Embryonic facial prominence (tissue), 1 donor: ENCODE data around the gene MYOF.
"Not testable (repeated sequence)": the region's sequence is repeated elsewhere in the genome, so short reads cannot be mapped to it uniquely, and the experiment has no call there.

ENCODE experiments used
- DNase-seq: peaks from one replicate; pipeline ENCODE4 v3.0.0-alpha.2; 2016; ENCODE audit errors: extremely low spot score

MYOF gene

DNA sequence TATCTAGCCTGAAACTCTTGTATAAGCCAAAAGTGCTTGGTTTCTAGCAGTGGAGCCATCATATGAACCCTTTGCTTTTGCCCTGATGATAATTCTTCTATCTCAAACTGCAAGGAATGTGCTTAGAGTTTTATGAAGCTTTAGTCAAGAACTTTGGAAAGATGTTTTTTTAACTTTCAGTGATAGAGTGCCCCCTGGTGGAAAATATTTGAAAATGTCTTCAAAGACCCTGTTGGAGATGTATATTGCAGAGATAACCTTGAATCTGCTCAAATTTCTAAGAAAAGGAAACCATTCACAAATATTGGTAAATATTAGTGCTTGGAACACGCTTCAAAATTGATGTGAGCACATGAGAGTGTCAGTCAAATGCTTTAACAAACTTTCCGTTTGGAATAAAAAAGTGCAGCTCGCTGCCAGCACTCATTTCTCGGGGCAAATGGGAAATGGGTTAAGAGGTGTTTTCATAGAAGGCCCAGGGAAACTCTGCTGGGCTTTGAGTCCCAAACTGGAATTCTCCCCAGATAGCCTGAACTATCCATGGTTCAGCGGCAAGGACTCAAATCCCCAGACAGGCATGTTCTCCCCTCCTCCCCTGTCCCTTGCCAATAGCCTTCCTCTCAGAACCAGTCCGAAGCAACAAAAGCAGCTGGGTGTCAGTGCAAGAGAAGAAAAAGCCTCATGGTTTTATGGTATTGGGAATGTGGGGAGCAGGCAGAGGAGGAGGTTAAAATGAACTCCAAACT is 129.3 kb downstream of the MYOF start:
- no peak for DNase-seq

DNA sequence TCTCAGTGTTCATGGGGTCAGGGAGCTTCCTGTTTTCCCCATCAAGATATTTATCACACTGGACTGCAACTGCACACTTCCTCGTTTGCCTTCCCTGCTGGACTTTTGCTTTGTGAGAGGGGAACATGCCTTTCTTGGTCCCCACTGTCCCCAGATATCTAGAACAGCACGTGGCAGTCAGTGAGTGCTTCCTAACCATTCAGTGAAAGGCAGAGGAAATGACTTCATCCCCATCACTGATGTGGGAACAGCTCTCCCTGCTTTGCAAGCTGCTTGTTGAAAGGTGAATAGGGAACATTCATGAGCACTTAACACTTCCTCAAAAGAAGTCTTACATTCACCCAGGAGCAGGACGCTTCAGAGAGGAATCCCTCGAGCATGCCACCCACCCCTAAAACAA is 135.4 kb downstream of the MYOF start:
- DNase-seq: no peak

- DNase-seq: no peak
Measured at GRCh38 chr10:93346108-93346507, 136.0 kb downstream of the MYOF start.

GRCh38 chr10:93344691-93345090 is 137.4 kb downstream of the MYOF start:
- no peak for DNase-seq

GRCh38 chr10:93342921-93343320 is 139.2 kb downstream of the MYOF start:
- no peak for DNase-seq

DNA sequence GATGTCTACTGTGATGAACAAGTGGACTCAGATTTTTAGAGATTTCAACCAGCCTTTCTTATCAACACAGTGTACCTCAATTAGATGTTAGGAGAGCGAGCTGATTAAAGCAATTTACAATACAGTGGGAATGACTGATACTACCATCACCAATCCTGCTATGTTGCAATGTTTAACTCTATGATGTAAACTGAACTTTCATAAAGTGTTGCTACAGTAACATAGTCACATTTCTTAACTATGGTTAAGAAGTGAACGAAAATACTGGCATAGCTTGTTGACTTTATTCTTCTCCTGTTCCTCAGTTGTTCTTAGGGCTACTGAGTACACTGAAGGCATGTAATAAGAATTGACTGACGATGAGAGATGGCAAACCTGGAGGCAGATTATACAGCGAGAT is 139.8 kb downstream of the MYOF start:
- DNase-seq: no peak

DNA sequence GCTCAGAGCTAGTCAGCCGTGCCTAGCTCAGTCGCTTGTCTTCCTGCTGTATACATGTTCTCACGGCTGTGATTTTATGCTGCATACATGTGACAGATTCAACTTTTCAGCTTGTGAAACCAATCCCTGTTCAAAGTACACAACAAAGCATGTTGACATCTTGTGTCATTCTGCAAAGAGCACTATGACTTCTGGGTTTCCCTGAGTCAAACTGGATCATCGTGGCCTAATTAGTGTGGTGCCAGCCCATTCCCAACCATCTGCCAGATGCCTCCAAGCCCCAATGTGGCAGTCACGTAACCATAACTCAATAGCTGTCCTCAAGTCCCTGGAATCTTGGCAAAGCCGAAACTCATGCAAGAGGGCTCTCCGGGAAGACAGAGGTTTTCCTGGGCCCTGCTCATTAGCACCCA is 144.8 kb downstream of the MYOF start:
- no peak for DNase-seq

- no peak for DNase-seq
Measured at GRCh38 chr10:93336678-93337077, 145.5 kb downstream of the MYOF start.

DNA sequence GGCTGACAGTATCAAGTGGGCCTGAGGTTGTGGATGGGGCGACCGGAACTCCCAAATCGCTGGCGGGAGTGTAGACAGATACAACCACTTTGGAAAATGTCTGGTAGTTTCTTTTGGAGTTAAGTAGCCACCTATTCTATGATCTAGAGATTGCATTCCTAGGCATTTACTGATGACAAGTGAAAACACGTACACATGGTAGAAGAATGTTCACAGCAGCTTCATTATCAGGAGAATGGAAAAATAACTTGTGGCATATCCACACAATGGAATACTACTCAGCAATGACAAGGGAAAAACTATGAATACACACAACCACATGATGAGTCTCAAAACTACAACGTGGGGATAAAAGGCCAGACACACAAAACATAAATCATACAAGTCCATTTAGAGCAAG is 146.0 kb downstream of the MYOF start:
- no peak for DNase-seq

DNA sequence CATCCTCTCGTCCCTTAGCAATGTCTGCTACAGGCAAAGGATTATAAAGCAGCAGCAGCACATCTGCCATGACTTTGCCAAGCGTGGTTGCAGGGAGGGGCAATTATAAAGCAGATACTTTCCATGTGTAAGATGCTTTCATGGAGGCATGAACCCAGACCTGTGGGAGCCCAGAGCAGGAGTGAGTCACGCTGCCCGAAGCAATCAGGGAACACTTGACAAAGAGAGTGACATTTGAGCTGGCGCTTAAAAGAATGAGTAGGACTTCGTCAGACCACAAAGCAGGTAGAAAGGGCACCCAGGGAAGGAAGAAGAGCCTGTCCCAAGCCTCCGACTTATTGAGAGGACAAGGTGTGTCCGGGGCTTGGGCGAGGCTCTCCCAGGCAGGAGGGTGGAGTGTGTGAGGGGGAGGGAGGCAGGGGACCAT is 147.2 kb downstream of the MYOF start:
- DNase-seq: no peak

GRCh38 chr10:93334181-93334580 is 148.0 kb downstream of the MYOF start:
- no peak for DNase-seq

DNA sequence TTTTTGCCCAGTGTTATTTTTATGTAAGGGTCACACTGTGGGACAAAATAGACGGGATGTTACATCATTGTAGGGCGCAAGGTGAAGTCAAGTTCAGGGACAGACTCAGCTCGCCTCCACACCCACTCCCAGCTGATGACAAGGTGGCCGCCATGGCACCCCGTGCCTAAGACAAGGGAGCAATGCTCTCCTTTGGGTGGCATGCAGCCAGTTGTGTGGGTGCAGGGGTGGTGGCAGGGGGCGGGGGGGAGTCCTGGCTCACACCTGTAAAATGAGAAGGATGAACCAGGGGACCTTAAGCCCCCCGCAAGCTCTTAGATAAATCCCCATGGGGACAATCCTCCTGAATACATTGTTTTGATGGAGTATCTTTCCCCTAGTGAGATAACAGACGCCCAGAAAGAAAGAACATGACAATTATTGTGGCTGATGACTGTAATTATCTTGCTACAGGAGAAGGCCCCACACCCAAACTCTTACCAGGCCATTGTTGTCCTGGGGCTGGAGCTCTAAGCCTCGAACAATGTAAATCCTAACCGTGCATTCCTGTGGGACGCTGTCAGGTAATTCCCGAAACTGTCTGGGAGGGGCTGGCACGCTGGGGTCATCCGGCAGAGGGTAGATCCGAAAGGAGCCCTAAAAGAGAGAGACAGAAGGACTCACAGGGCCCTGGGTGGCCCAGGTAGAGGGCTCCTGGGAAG is 148.7 kb downstream of the MYOF start:
- DNase-seq: no peak

GRCh38 chr10:93330824-93331223 is 151.3 kb downstream of the MYOF start:
- DNase-seq: no peak

DNA sequence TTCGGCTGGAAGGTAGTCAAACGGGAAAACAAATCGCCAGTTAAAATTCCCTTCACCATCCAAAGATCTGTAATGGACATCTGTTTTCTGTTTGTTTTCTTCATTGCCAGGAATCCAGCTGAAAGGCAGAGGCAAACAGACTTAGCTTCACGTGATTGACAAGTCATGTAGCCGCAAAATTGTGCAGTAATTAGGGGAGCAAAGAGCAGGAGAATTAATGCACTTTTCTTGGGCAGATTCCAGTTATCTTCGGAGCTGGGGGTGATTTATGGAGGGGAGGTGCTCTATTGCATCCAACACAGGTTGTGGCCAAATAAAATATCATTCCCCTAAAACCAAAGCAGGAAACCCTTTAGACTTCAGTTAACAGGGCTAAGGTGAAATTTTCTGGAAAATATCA is 162.2 kb downstream of the MYOF start:
- DNase-seq: no peak

- no peak for DNase-seq
Measured at GRCh38 chr10:93319096-93319495, 163.0 kb downstream of the MYOF start.

DNA sequence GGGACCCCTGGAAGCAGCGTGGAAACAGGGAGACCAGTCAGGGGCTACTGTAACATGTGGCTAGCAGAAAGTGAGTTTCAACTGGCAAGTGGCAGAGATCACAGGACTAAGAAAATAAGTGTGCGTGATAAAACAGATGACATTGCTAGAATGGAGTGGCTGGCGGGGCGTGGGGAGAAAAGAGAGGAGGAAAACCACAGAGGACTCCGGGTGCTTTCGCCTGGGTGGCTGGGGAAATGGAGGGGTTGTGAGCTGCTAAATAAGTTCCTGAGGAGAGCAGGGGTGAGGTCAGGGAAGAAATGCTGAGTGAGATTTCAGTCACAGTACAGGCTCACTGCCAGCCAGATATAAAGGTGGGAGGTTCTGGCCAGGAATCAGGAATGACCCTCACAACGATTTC is 166.9 kb downstream of the MYOF start:
- DNase-seq: no peak

DNA sequence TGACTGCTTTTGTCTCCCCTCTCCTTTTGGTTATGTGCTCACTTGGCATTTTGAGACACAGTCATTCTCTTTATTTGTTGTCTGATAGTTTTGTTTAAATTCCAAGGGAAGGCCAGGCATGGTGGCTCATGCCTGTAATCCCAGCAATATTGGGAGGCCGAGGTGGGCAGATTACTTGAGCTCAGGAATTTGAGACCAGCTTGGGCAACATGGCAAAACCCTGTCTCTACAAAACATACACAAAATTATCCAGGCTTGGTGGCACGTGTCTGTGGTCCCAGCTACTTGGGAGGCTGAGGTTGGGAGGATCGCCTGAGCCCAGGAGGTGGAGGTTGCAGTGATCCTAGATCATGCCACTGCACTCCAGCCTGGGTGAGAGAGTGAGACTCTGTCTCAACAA is 167.5 kb downstream of the MYOF start:
- DNase-seq: not testable (repeated sequence)

DNA sequence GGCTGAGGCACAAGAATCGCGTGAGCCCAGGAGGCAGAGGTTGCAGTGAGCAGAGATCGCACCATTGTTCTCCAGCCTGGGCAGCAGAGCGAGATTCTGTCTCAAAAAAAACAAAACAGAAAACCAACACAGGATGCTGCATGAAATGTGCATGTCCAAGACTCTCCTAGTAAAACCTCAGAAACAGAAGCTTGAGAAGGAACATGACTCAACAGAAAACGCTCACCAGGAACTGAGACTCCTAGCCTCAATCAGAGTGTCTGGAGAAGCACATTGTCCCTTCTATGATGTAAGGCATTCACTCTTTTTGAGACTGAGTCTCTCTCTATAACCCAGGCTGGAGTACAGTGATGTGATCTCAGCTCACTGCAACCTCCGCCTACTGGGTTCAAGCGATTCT is 168.3 kb downstream of the MYOF start:
- DNase-seq: no peak

- DNase-seq: no peak
Measured at GRCh38 chr10:93309062-93309461, 173.1 kb downstream of the MYOF start.

- no peak for DNase-seq
Measured at GRCh38 chr10:93305122-93305521, 177.0 kb downstream of the MYOF start.

DNA sequence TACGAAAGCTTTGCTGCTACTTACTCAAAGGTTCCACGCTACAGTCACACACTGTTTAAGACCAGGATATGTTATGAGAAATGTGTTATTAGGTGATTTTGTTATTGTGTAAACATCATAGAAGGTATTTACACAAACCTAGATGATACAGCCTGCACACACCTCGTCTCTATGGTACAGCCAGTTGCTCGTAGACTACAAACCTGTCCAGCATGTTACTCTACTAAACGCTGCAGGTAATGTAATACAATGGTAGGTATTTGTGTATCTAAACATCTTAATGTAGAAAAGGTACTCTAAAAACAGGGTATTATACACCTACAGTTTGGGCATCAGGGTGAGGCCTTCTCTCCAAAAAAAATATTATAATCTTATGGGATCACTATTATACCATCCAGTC is 181.2 kb downstream of the MYOF start:
- DNase-seq: no peak

DNA sequence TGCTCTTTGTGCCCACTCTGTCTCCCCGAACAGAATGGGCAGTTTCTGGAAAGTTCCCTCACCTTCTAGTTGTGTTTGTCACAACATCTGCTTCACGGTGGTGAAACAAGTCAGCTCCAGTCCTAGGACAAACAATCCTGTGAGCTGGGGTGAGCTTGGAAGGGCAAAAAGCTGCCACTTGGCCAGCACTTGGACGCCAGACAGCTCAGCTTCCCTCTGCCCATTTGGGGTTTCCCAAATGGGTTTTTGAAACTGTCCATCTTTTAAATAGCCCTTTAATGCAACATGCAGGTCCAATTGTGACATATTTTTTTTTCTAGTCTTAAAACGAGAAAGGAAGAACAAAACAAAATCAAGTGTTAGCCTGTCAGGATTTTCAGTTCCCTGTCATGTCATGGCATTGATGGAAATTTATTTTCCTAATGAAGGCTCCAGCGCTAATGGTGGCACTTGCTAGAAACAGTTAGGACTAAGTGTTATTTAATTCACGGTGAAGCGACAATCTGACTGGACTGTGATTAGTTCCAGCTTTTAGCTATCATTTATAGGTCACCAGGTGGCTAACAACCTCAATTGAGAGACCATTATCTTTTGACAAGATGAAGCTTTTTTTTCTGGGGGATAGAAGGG is 181.7 kb downstream of the MYOF start:
- no peak for DNase-seq
